ENCODE measurements around the gene STX18. TPM values are rescaled to one million over a fixed set of nuclear protein-coding genes. Genes with fewer than 3 reads are reported as not detected.

STX18 gene
- total RNA-seq, 1 experiment from 2014 or later = 18.5 TPM

- POLR2A ChIA-PET = no interaction called here
- Histone ChIP-seq H4K20me1 (ENCODE audit: insufficient read depth) (no peaks in the 10 kb centered on the region), H3K4me1 (ENCODE audit: control insufficient read depth in 1 of 2, insufficient read depth in 2 of 2, low read length in 2 of 2) (peaks cover 0 to 11% of the 10 kb centered on the region in 2 experiments; a peak in 1 of 4 replicates), H3K27me3 (ENCODE audit: insufficient read depth, low read length) (no peaks in the 10 kb centered on the region), H3K4me3 (replicated peaks in 1 of 2; ENCODE audit: low read depth in 1 of 2, low read length in 2 of 2) (no peak overlapping the region), H3K4me2 (ENCODE audit: low read length) (no peak overlapping the region), H3K9ac (ENCODE audit: low read length) (no peak overlapping the region), H3K27ac (ENCODE audit: low read depth, low read length) (no peak overlapping the region), H2AFZ (ENCODE audit: low read depth, low read length, poor library complexity, severe bottlenecking) (no peak overlapping the region), H3K79me2 (ENCODE audit: insufficient read depth, low read length) (no peaks in the 10 kb centered on the region), H3K9me3 (ENCODE audit: control insufficient read depth in 1 of 2, insufficient read depth in 1 of 2, low read depth in 1 of 2, low read length in 2 of 2) (no peaks in the 10 kb centered on the region), H3K9me2 (ENCODE audit: insufficient read depth) (no peaks in the 10 kb centered on the region), H3K36me3 (ENCODE audit: control insufficient read depth in 1 of 2, insufficient read depth in 2 of 2, low read length in 2 of 2) (peaks cover 3 to 15% of the 10 kb centered on the region in 2 experiments; a peak in 1 of 4 replicates)
- CTCF ChIA-PET = no interaction called here
- TF ChIP-seq POLR2AphosphoS5 (IDR thresholded peaks at IDR 0.05; ENCODE audit: low read depth, low read length) = no peak
- TF ChIP-seq POLR2A (IDR thresholded peaks at IDR 0.05; ENCODE audit: borderline replicate concordance, extremely low read depth, insufficient read depth, insufficient read length) = no peak
- no peak for TF ChIP-seq SP1 (IDR thresholded peaks at IDR 0.05; ENCODE audit: low read depth)
- TF ChIP-seq, protein P1, sequence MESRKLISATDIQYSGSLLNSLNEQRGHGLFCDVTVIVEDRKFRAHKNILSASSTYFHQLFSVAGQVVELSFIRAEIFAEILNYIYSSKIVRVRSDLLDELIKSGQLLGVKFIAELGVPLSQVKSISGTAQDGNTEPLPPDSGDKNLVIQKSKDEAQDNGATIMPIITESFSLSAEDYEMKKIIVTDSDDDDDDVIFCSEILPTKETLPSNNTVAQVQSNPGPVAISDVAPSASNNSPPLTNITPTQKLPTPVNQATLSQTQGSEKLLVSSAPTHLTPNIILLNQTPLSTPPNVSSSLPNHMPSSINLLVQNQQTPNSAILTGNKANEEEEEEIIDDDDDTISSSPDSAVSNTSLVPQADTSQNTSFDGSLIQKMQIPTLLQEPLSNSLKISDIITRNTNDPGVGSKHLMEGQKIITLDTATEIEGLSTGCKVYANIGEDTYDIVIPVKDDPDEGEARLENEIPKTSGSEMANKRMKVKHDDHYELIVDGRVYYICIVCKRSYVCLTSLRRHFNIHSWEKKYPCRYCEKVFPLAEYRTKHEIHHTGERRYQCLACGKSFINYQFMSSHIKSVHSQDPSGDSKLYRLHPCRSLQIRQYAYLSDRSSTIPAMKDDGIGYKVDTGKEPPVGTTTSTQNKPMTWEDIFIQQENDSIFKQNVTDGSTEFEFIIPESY (IDR thresholded peaks at IDR 0.05; ENCODE audit: extremely low read depth, insufficient replicate concordance, low read length) = no peak
- TF ChIP-seq YY1 (IDR thresholded peaks at IDR 0.05; ENCODE audit: extremely low read depth, insufficient replicate concordance, low read depth, low read length) = no peak
- no peak for TF ChIP-seq CBX3 (IDR thresholded peaks at IDR 0.05; ENCODE audit: low read depth)
- TF ChIP-seq JUND (IDR thresholded peaks at IDR 0.05) = no peak
- TF ChIP-seq RAD21 (IDR thresholded peaks at IDR 0.05; ENCODE audit: low read depth) = no peak
- no peak for TF ChIP-seq EZH2 (IDR thresholded peaks at IDR 0.05)
- no peak for TF ChIP-seq TCF7L2 (IDR thresholded peaks at IDR 0.05; ENCODE audit: borderline replicate concordance, extremely low read depth, insufficient read depth, insufficient read length)
- no peak for TF ChIP-seq EGR1 (IDR thresholded peaks at IDR 0.05; ENCODE audit: low read depth)
- no peak for TF ChIP-seq FOSL1 (IDR thresholded peaks at IDR 0.05; ENCODE audit: low read depth)
- TF ChIP-seq MAX (IDR thresholded peaks at IDR 0.05) = no peak
- RAD21 ChIA-PET (ENCODE audit: low non-redundant PET in 1 of 2, low total read pairs in 2 of 2, uncharacterized antibody in 2 of 2, unreplicated experiment in 2 of 2) = interaction anchor here in 1 of 2 experiments (0.6 kb wide), 1 partner anchor 190 kb away, joined by 3 read pairs; no protein-coding TSS in a partner anchor
- DNase-seq (ENCODE audit: low read depth, low spot score) = no peak
- no peak for ATAC-seq
- intact Hi-C loops (cut with micrococcal nuclease) = no loop called here
- no TSS peak for BruUV-seq (replicated peaks)
Observed at GRCh38 chr4:4455210-4455865, 86.5 kb downstream of the STX18 start.
